GM19438 (cell line): Measurements from ENCODE around the gene MYH10.
"Not testable (repeated sequence)": the region's sequence is repeated elsewhere in the genome, so short reads cannot be mapped to it uniquely, and the experiment has no call there.

Source experiments
- ATAC-seq: cut with Tn5 transposase; IDR thresholded peaks from one replicate; pipeline ENCODE4 v1.9.1; 2021; ENCODE audit warnings: low read depth; ENCODE audit not compliant: unreplicated experiment

Gene MYH10

DNA sequence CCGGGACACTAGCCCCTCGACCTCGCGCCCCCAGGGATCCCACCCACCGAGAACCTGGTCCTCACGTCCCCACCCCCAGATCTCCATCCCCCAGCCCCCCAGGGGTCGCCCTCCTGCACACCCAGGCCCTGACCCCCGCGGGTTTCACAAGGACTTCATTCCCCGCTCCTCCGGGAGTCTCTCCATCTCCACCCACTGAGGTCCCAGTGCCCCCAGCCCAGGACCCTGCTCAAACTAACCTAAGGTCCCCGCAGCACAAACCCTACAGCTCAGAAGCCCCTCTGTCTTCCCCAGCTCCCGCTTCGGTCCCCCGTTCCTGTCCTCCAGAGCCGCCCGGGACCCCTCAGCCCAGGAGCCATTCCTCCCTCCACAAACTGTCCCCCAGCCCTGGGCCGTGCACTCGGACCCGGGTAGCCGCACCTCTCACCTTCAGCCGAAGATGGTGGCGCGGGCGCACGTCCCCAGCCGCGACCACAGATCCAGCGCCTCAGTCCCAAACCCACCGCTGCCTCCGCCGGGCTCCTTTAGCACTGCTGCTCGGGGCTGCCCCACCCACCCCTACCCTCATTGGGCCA is at the start of gene MYH10:
TSS of gene MYH10 (minus strand) at position 499 of the 575 bp plus-strand sequence. CDS start 7,479 bp downstream, outside the sequence.
- ATAC-seq = no peak

DNA sequence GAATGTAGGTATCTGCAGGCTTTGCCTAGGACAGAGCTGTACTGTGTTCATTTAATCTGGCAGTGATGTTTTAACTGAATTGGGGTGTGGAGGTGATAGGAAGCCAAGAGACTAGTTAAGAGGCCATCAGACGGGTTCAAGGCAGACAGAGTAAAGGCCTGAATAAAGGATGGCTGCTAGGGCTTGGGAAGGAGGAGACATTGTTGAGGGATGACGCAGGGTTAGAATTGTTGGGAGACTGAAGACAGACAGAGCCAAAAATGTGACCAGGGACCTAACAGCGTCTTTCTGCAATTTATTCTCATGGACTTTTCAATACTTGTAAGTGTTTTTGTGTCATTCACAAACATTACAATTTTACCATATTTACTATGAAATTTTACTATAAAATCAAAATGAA is 48.6 kb upstream of the MYH10 start:
- no peak for ATAC-seq

DNA sequence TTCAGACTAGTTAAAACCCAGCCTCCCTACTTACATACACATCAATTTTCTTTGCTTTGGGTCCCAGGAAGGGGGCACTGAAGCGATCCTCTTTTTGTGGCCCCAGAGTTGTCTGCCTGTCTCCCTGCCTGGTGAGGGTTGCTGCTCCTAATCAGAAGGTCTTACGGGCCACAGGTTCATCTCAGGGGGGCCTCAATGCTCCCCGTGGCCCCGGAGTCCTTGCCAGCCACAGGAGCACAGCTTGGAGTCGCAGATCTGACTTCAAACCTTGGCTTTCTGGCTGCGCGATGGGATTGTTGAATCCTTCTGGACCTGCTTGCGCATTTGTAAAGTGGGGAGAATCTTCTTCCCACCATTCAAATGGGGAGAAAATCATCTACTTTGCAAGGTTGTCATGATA is 44.8 kb upstream of the MYH10 start:
- ATAC-seq = no peak

DNA sequence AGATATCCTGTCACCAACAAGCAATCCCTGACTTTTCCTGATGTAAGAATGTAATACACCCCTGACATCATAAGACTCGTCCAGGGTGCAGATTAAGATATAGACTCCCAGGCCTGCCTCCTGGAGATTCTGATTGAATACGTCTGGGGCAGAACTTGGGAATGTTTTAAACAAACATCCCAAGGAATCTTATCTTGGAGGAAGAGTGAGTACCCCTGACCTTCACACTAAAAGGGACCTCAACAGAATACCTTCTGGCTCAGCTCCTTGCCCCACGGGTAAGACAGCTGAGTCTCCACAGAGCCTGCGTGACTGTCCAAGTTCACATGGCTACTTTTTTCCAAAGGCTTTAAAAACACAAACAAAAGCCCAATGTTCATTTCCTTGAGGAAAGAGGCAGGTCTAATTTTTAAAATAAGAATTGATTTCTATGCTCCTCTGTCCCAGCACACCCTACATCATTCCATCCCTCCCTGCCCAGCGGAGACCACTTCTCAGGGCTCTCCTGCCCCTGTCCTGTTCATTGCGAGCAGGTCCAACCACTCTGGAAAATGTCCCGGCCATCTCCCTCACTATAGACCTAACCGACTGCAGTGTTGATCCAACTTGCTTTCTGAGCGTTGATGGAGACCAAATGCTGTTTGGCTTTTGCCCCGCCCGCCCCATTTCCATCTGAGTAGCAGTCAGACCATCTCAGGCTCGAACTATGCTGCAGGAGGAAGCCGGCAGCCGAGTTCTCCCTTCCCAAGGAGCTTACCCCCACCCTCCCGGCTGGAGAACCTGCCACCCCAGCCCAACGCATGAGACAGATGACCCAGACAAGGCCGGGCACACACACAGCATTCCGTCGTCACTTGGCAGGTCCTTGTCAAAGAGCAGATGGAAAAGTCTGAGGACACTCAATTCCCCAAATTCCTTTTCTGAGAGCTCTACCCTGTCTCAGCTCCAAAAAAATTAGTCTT is 44.1 kb upstream of the MYH10 start:
- ATAC-seq = no peak

- ATAC-seq = no peak
These were observed 43.1 kb upstream of the MYH10 start for GRCh38 chr17:8673612-8674011.

DNA sequence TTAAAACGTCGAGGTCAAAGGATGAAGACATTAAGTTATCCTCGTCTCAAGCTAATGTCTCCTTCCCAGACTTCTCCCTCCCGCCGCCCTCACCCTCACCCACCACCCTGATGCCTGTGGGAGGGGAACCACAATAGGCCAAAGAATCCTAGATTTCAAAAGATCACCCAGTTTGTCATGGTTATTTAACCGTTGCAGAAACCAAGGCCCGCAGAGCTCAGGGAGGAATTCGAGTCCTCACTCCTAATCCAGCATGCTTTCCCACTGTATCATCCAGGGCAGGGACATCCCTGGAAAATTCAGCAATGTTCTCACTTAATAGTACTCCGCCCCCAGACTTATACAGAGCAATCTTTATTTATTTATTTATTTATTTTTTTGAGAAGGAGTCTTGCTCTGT is 41.8 kb upstream of the MYH10 start:
- ATAC-seq = no peak

- ATAC-seq = no peak
These were observed 39.9 kb upstream of the MYH10 start for GRCh38 chr17:8670421-8670820.

GRCh38 chr17:8668176-8668740 is 37.7 kb upstream of the MYH10 start:
- no peak for ATAC-seq

DNA sequence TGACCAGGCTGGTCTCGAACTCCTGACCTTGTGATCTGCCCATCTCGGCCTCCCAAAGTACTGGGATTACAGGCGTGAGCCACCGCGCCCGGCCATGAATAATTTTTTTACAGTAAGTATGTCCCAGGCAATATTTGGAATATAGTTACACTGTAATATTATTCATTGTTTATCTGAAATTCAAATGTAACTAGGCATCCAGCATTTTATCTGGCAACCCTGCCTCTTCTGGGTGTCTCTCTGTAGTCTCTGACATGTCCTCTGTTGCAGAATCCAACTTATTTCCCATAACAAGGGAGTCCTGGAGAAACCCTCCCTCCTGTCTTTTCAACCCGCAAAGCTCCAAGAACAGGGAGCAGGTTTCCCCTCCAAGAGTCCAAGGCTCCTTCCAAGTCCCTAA is 36.9 kb upstream of the MYH10 start:
- ATAC-seq = no peak

GRCh38 chr17:8665684-8666083 is 35.2 kb upstream of the MYH10 start:
- ATAC-seq = no peak

DNA sequence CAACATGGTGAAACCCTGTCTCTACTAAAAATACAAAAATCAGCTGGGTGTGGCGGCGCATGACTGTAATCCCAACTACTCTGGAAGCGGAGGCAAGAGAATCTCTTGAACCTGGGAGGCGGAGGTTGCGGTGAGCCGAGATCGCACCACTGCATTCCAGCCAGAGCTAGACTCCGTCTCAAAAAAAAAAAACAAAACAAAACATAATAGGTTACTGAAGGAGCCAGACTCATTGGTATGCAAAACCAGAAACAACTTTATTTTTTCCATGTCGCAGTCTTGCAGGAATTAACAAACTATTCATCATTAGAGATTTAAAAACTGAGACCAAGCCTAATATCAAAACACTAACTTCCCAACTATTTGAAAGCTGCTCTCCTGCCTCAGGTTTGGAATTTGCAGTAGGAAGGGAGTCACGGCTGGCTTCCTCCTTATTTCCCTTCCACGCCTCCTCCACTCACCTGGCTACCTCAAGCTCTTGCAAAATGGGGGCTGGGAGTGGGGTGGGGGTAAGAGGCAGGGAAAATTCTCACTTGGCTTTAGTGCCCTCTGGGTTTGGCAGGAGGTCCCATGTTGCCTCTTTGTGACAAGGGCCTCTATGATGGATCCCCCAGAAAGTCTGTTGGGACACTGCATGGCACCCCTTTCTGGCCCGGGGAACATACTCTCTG is 34.1 kb upstream of the MYH10 start:
- no peak for ATAC-seq

- no peak for ATAC-seq
These were observed 32.4 kb upstream of the MYH10 start for GRCh38 chr17:8662973-8663372.

DNA sequence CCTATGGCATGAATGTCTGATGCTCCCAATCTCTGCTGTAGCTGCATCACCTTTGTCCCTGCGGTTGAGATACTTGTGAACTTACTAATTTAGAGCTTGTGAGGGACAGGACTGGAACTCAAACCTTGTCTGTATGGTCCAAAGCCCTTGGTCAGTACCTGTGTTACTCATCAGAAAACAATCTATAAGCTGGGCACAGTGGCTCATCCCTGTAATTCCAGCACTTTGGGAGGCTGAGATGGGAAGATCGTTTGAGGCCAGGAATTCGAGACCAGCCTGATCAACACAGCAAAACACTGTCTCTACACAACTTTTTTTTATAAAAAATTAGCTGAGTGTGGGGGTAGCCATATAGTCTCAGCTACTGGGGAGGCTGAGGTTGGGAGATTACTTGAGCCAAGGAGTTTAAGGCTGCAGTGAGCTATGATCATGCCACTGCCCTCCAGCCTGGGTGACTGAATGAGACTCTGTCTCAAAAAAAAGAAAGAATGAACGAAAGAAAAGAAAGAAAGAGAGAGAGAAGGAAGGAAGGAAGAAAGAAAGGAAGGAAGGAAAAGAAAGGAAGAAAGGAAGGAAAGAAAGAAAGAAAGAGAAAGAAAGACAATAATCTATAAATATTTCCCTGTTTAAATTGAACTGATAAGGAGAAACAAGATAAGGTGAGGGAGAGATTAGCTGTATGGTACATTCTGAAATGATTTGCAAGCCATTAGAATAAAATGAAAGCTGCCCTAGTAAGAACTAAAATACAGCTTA is 31.7 kb upstream of the MYH10 start:
- ATAC-seq = no peak

GRCh38 chr17:8660709-8661108 is 30.2 kb upstream of the MYH10 start:
- not testable (repeated sequence) for ATAC-seq

- ATAC-seq = no peak
These were observed 29.4 kb upstream of the MYH10 start for GRCh38 chr17:8659758-8660410.

DNA sequence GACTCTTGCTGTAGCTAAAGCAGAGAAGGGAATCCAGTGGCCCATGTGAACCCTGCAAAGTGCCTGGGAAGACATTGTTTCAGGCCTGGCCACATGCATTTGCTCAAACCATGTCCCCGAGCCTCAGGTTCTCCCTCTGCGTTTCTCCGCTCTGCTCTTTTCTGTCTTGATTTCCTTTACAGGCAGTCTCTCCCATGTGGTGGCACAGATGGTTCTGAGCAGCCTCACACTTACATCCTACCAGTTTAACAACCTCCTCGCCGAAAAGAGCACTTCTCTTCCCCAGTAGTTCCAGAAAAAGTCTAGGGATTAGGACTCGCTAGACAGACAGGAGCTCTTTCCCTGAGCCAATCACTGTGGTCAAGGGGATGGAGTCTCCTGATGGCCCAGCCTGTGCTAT is 28.3 kb upstream of the MYH10 start:
- ATAC-seq = no peak

GRCh38 chr17:8656693-8657092 is 26.2 kb upstream of the MYH10 start:
- no peak for ATAC-seq

GRCh38 chr17:8654822-8655221 is 24.3 kb upstream of the MYH10 start:
- no peak for ATAC-seq

DNA sequence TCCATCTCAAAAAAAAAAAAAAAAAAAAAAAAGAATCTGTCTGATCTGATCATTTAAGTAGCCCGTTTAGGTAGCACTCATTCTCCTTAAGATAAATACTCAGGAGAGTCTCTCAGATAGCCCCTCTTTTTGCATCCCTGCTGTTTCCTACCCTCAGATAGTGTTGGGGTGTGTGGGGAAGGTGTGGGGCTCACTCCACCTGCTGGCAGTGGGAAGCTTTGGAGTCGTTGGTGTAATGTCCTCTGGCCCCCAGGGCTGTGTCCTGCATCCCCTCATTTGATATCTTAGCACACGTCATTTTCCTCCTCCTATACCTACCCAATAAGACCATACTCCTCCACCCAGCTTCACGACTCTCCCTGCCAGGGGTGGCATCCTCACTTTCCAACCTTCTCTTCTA is 20.5 kb upstream of the MYH10 start:
- no peak for ATAC-seq

DNA sequence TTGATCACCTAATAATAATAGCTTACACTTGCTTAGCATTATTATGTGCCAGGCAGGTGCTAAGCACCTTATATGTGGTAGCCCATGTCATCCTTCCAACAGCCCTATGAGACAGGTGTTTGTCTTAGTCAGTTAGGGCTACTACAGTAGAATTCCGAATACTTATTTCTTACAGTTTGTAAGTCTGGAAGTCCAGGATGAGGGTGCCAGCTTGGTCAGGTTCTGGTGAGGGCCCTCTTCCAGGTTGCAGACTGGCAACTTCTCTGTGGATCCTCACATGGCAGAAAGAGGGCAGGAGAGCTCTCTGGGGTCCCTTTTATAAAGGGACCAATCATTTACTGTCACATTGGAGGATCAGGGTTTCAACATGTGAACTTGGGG is 19.6 kb upstream of the MYH10 start:
- no peak for ATAC-seq
